Measurements from ENCODE around the gene THAP10. TPM values are rescaled to one million over a fixed set of nuclear protein-coding genes. Genes with fewer than 3 reads are reported as not detected.
A peak's percentile ranks its signal among the peaks of the same experiment; 100 is the strongest.
"Not testable (repeated sequence)": the region's sequence is repeated elsewhere in the genome, so short reads cannot be mapped to it uniquely, and the experiment has no call there.

The THAP10 gene
- total RNA-seq, 1 donor from 2014 or later, result 1.6 TPM

- no peaks in the 10 kb centered on the region for H4K20me1 ChIP-seq (ENCODE audit: insufficient read depth, low read length)
- no peak overlapping the region for H2AFZ ChIP-seq (ENCODE audit: low read depth, low read length)
- H3K4me3 ChIP-seq (ENCODE audit: insufficient read depth, low read depth, low read length), result no peak overlapping the region
- H3K4me1 ChIP-seq (ENCODE audit: insufficient read depth, low read length), result no peaks in the 10 kb centered on the region
- Mint-ChIP-seq H3K36me3 (ENCODE audit: low read depth, unreplicated experiment) (peaks cover 2% of the 10 kb centered on the region), H3K27ac (ENCODE audit: unreplicated experiment) (no peak overlapping the region), H3K4me1 (ENCODE audit: low read depth, unreplicated experiment) (peaks cover 1% of the 10 kb centered on the region), H3K27me3 (ENCODE audit: low read depth, unreplicated experiment) (no peaks in the 10 kb centered on the region), H3K4me3 (ENCODE audit: unreplicated experiment) (no peak overlapping the region), H3K9me3 (ENCODE audit: unreplicated experiment) (no peaks in the 10 kb centered on the region)
- H3K9ac ChIP-seq (ENCODE audit: low read length), result no peak overlapping the region
- DNase-seq (ENCODE audit: low read depth) (no peak), FAIRE-seq (peak; percentile 29)
- no peaks in the 10 kb centered on the region for H3K9me3 ChIP-seq (ENCODE audit: insufficient read depth, low read depth, low read length)
- no peak overlapping the region for H3K27ac ChIP-seq (ENCODE audit: low read depth, low read length)
- no peaks in the 10 kb centered on the region for H3K36me3 ChIP-seq (ENCODE audit: insufficient read depth, low read length)
- TF ChIP-seq EZH2 (IDR thresholded peaks at IDR 0.05; ENCODE audit: insufficient read depth, low read length), result no peak
- TF ChIP-seq, protein P1, sequence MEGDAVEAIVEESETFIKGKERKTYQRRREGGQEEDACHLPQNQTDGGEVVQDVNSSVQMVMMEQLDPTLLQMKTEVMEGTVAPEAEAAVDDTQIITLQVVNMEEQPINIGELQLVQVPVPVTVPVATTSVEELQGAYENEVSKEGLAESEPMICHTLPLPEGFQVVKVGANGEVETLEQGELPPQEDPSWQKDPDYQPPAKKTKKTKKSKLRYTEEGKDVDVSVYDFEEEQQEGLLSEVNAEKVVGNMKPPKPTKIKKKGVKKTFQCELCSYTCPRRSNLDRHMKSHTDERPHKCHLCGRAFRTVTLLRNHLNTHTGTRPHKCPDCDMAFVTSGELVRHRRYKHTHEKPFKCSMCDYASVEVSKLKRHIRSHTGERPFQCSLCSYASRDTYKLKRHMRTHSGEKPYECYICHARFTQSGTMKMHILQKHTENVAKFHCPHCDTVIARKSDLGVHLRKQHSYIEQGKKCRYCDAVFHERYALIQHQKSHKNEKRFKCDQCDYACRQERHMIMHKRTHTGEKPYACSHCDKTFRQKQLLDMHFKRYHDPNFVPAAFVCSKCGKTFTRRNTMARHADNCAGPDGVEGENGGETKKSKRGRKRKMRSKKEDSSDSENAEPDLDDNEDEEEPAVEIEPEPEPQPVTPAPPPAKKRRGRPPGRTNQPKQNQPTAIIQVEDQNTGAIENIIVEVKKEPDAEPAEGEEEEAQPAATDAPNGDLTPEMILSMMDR (IDR thresholded peaks at IDR 0.05; ENCODE audit: insufficient read depth, low read depth, low read length), result no peak
- H3K79me2 ChIP-seq (ENCODE audit: insufficient read depth, low read length), result no peaks in the 10 kb centered on the region
- H3K4me2 ChIP-seq (ENCODE audit: low read length), result no peak overlapping the region
- H3K27me3 ChIP-seq (ENCODE audit: insufficient read depth, low read length), result no peaks in the 10 kb centered on the region
Observed at GRCh38 chr15:70931821-70932220, 39.6 kb upstream of the THAP10 start.

- H3K4me3 ChIP-seq (ENCODE audit: insufficient read depth, low read depth, low read length); H3K9ac ChIP-seq (ENCODE audit: low read length); H3K27me3 ChIP-seq (ENCODE audit: insufficient read depth, low read length); H3K36me3 ChIP-seq (ENCODE audit: insufficient read depth, low read length); H3K9me3 Mint-ChIP-seq (ENCODE audit: unreplicated experiment); H3K9me3 ChIP-seq (ENCODE audit: insufficient read depth, low read depth, low read length); H3K27me3 Mint-ChIP-seq (ENCODE audit: low read depth, unreplicated experiment); H2AFZ ChIP-seq (ENCODE audit: low read depth, low read length); H3K4me1 Mint-ChIP-seq (ENCODE audit: low read depth, unreplicated experiment); H4K20me1 ChIP-seq (ENCODE audit: insufficient read depth, low read length); H3K27ac ChIP-seq (ENCODE audit: low read depth, low read length); H3K4me1 ChIP-seq (ENCODE audit: insufficient read depth, low read length); DNase-seq (ENCODE audit: low read depth); H3K27ac Mint-ChIP-seq (ENCODE audit: unreplicated experiment); H3K36me3 Mint-ChIP-seq (ENCODE audit: low read depth, unreplicated experiment); H3K79me2 ChIP-seq (ENCODE audit: insufficient read depth, low read length); H3K4me3 Mint-ChIP-seq (ENCODE audit: unreplicated experiment); H3K4me2 ChIP-seq (ENCODE audit: low read length): not testable (repeated sequence)
- FAIRE-seq, result peak; percentile 20
Observed at GRCh38 chr15:70926914-70927313, 34.7 kb upstream of the THAP10 start.

DNA sequence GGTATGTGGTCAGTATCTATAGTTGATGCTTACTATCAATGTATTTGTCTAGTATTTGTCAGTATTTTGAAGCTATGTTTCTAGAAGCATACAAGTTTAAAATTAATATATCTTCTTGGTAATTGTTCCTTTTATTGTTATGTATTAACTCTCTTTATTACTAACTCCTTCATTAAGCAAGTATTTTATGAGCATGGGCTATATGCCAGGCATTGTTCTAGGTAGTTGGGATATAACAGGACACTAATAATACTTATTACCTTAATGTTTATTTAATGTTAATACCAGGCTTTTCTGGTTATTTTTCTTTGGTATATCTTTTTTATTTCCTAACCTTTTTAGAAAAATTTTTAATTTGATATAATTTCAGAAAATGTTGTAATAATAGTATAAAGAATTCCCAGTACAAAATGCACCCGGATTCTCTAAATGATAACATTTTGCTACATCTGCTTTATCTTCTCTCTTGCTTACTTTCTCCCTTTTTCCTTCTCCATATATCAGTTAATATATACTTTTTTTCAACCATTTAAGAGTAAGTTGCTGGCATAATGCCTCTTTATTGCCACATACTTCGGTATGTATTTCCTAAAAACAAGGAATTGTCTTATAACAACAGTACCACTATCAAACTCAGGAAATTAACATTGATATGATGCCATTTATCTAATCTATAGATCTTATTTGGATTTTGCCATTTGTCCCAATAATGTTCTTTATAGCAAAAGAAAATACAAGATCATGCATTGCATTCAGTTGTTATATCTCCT, 31.3 kb upstream of the THAP10 start:
- Mint-ChIP-seq H3K27ac (ENCODE audit: unreplicated experiment) (no peak overlapping the region), H3K36me3 (ENCODE audit: low read depth, unreplicated experiment) (peaks cover 3% of the 10 kb centered on the region), H3K4me1 (ENCODE audit: low read depth, unreplicated experiment) (no peaks in the 10 kb centered on the region), H3K9me3 (ENCODE audit: unreplicated experiment) (peaks cover 2% of the 10 kb centered on the region), H3K27me3 (ENCODE audit: low read depth, unreplicated experiment) (no peaks in the 10 kb centered on the region), H3K4me3 (ENCODE audit: unreplicated experiment) (no peak overlapping the region)
- Histone ChIP-seq H3K4me1 (ENCODE audit: insufficient read depth, low read length) (no peaks in the 10 kb centered on the region), H2AFZ (ENCODE audit: low read depth, low read length) (no peak overlapping the region), H3K27ac (ENCODE audit: low read depth, low read length) (no peak overlapping the region), H3K36me3 (ENCODE audit: insufficient read depth, low read length) (no peaks in the 10 kb centered on the region), H3K9me3 (ENCODE audit: insufficient read depth, low read depth, low read length) (no peaks in the 10 kb centered on the region), H3K4me3 (ENCODE audit: insufficient read depth, low read depth, low read length) (no peak overlapping the region), H4K20me1 (ENCODE audit: insufficient read depth, low read length) (no peaks in the 10 kb centered on the region), H3K27me3 (ENCODE audit: insufficient read depth, low read length) (no peaks in the 10 kb centered on the region), H3K4me2 (ENCODE audit: low read length) (no peak overlapping the region), H3K9ac (ENCODE audit: low read length) (no peak overlapping the region), H3K79me2 (ENCODE audit: insufficient read depth, low read length) (no peaks in the 10 kb centered on the region)
- DNase-seq (ENCODE audit: low read depth) (no peak), FAIRE-seq (peak; percentile 23)
- TF ChIP-seq, protein P1 (IDR thresholded peaks at IDR 0.05; ENCODE audit: insufficient read depth, low read depth, low read length), result no peak
- no peak for TF ChIP-seq EZH2 (IDR thresholded peaks at IDR 0.05; ENCODE audit: insufficient read depth, low read length)
